GM12878 (cell line): ENCODE results near the gene STRBP. TPM values are rescaled to one million over a fixed set of nuclear protein-coding genes. Genes with fewer than 3 reads are reported as not detected.

Experiments used
- ATAC-seq: fragments of 200-7000 bp; cut with Tn5 transposase; 3 replicates; pipeline ENCODE4 v1.9.1; 2020; ENCODE audit warnings: mild to moderate bottlenecking, moderate library complexity
- BruUV-seq: library from RNA; stranded (reverse); fragments of 400-500 nt; replicated peaks from 2 replicates; lab custom pipeline; 2021; lab: Mats Ljungman, UMichigan
- CTCF ChIA-PET: fragments of 300-600 bp; sonication (Branson Sonifier 250); formaldehyde crosslinking; extraction: SDS; loops from one replicate; lab custom pipeline; 2021; ENCODE audit warnings: inconsistent platforms; lab: Yijun Ruan, JAX
- POLR2A ChIA-PET: fragments of 350-600 bp; formaldehyde crosslinking; extraction: SDS; loops from one replicate; lab custom pipeline; 2021; ENCODE audit warnings: inconsistent platforms; lab: Charles Lee
- RAD21 ChIA-PET: fragments of 300-600 bp; sonication (Branson Sonifier 250); formaldehyde crosslinking; loops from one replicate; lab custom pipeline; 2023; ENCODE audit warnings: antibody characterized with exemption; ENCODE audit not compliant: unreplicated experiment; lab: Charles Lee
- SMC1A ChIA-PET: fragments of 300-600 bp; sonication (Branson Sonifier 250); formaldehyde crosslinking; loops from one replicate; lab custom pipeline; 2023; ENCODE audit not compliant: unreplicated experiment, uncharacterized antibody; lab: Charles Lee
- DNase-seq: peaks from one replicate; pipeline ENCODE4 v3.0.0-alpha.2; 2011; ENCODE audit warnings: low read depth, low spot score
- FAIRE-seq: peaks from 3 replicates; lab custom pipeline; 2011; peaks lifted over from hg19 to GRCh38; lab: Jason Lieb, UNC
- H2AFZ ChIP-seq: 2 replicates; pipeline ENCODE4 v1.6.0; 2011; ENCODE audit warnings: low read depth, low read length, control low read depth; ENCODE audit not compliant: control insufficient read depth
- H3K27ac ChIP-seq: 2 replicates; pipeline ENCODE4 v1.5.1; 2011; ENCODE audit warnings: control low read depth; ENCODE audit not compliant: control insufficient read depth, insufficient read depth
- H3K27me3 ChIP-seq, 2 experiments: replicated peaks in 1 of 2; 2 replicates each; pipeline versions ENCODE4 v1.6.0 to v1.6.1; 2011; ENCODE audit warnings: low read length in 1 of 2; ENCODE audit not compliant: control insufficient read depth in 2 of 2, insufficient read depth in 2 of 2
- H3K36me3 ChIP-seq, 2 experiments: 2 replicates each; pipeline ENCODE4 v1.5.1; 2011; ENCODE audit warnings: low read length in 1 of 2; ENCODE audit not compliant: control insufficient read depth in 2 of 2, insufficient read depth in 2 of 2
- H3K4me1 ChIP-seq: 2 replicates; pipeline ENCODE4 v1.6.1; 2011; ENCODE audit warnings: mild to moderate bottlenecking, low read length, moderate library complexity, mixed read lengths; ENCODE audit not compliant: control insufficient read depth, insufficient read depth
- H3K4me2 ChIP-seq: 2 replicates; pipeline ENCODE4 v1.6.0; 2011; ENCODE audit warnings: control low read depth; ENCODE audit not compliant: control insufficient read depth, insufficient read depth
- H3K4me3 ChIP-seq: fragments of 200-600 bp; sonication (generic); 2 replicates; pipeline ENCODE4 v1.5.1; 2016
- H3K79me2 ChIP-seq: 2 replicates; pipeline ENCODE4 v1.6.0; 2011; ENCODE audit warnings: low read length; ENCODE audit not compliant: control insufficient read depth, insufficient read depth
- H3K9ac ChIP-seq: 2 replicates; pipeline ENCODE4 v1.8.0; 2011; ENCODE audit warnings: low read length, control low read depth, mixed read lengths; ENCODE audit not compliant: control insufficient read depth, insufficient read depth
- H3K9me3 ChIP-seq: replicated peaks from 3 replicates; pipeline ENCODE4 v1.5.1; 2011; ENCODE audit warnings: mild to moderate bottlenecking, low read length; ENCODE audit not compliant: control insufficient read depth, insufficient read depth
- H4K20me1 ChIP-seq: 2 replicates; pipeline ENCODE4 v1.6.0; 2011; ENCODE audit not compliant: control insufficient read depth, insufficient read depth
- ATF2 ChIP-seq: IDR thresholded peaks from 2 replicates; pipeline ENCODE4 v1.6.1; 2012; ENCODE audit warnings: low read length, inconsistent platforms
- BHLHE40 ChIP-seq, 2 experiments: fragments of 450-650 bp in 1 of 2; IDR thresholded peaks; 2 replicates each; pipeline ENCODE4 v1.6.1; 2011 to 2017; ENCODE audit warnings: low read depth in 2 of 2, borderline replicate concordance in 1 of 2, improper control_type of control experiment in 1 of 2, low read length in 1 of 2, mild to moderate bottlenecking in 1 of 2
- CREB1 ChIP-seq: IDR thresholded peaks from 2 replicates; pipeline ENCODE4 v1.6.1; 2012; ENCODE audit warnings: low read depth, mild to moderate bottlenecking, inconsistent platforms
- DPF2 ChIP-seq: fragments of 450-650 bp; IDR thresholded peaks from 2 replicates; pipeline ENCODE4 v1.6.1; 2017; ENCODE audit warnings: mild to moderate bottlenecking
- E2F8 ChIP-seq: fragments of 450-650 bp; IDR thresholded peaks from 2 replicates; pipeline ENCODE4 v1.6.1; 2018; ENCODE audit warnings: mild to moderate bottlenecking, low read depth, moderate library complexity; ENCODE audit not compliant: partially characterized antibody
- ESRRA ChIP-seq: IDR thresholded peaks from 2 replicates; pipeline ENCODE4 v1.6.1; 2012; ENCODE audit warnings: mild to moderate bottlenecking, low read length, improper control_type of control experiment
- FOXM1 ChIP-seq: IDR thresholded peaks from 2 replicates; pipeline ENCODE4 v1.6.1; 2012; ENCODE audit warnings: low read depth, mild to moderate bottlenecking, inconsistent platforms, low read length, moderate library complexity
- POLR2AphosphoS5 ChIP-seq: IDR thresholded peaks from 2 replicates; pipeline ENCODE4 v1.6.1; 2011; ENCODE audit warnings: mild to moderate bottlenecking, low read length, inconsistent platforms
- SMAD1 ChIP-seq: fragments of 450-650 bp; IDR thresholded peaks from 2 replicates; pipeline ENCODE4 v1.6.1; 2018; ENCODE audit warnings: mild to moderate bottlenecking, low read depth; ENCODE audit not compliant: partially characterized antibody
- SREBF1 ChIP-seq: IDR thresholded peaks from 2 replicates; pipeline ENCODE4 v1.6.1; 2012; ENCODE audit warnings: mild to moderate bottlenecking, low read length
- TARDBP ChIP-seq: IDR thresholded peaks from 2 replicates; pipeline ENCODE4 v1.6.1; 2016; ENCODE audit warnings: borderline replicate concordance
- ZBTB40 ChIP-seq: fragments of 450-650 bp; IDR thresholded peaks from 2 replicates; pipeline ENCODE4 v1.6.1; 2016; ENCODE audit warnings: mild to moderate bottlenecking, moderate library complexity, borderline replicate concordance
- WGBS: methylation state at CpG from one replicate; pipeline ENCODE4 v1.1.6; 2016; ENCODE audit warnings: low lambda C conversion rate; ENCODE audit not compliant: insufficient replicate concordance, insufficient coverage; ENCODE audit errors: missing lambda C conversion rate; 5-methylcytosine and 5-hydroxymethylcytosine counted together
- in situ Hi-C: fragments of 300-500 bp; cut with MboI; formaldehyde crosslinking; loops from 9 replicates; pipeline ENCODE4 v1.14.3; 2018; ENCODE audit warnings: mixed read lengths
- intact Hi-C: fragments of 100-400 bp; cut with micrococcal nuclease; formaldehyde crosslinking; loops from one replicate; pipeline ENCODE4 v1.14.2; 2022; ENCODE audit not compliant: unreplicated experiment
- polyA plus RNA-seq, 11 experiments: library from polyadenylated mRNA; depleted of rRNA in 4 of 11; unstranded in 6 of 11; stranded (reverse) in 5 of 11; fragments of >200 nt; fragmentation: Nextera tagmentation in 4 of 11; fragmentation: Illumina TruSeq in 1 of 11; extraction: Ambion mirVana in 4 of 11; extraction: Trizol in 1 of 11; gene quantifications; 1 replicate in 1 of 11; 2 replicates in 10 of 11; pipeline versions ENCODE4 v1.2.1 to v1.2.3, GENCODE V29; 2011 to 2016; ENCODE audit warnings: inconsistent platforms in 2 of 11, missing spikeins in 2 of 11, low read depth in 1 of 11
- total RNA-seq, 4 experiments: library from RNA; depleted of rRNA in 3 of 4; stranded (reverse); fragments of >200 nt in 3 of 4; fragmentation: Illumina TruSeq in 1 of 4; extraction: Trizol in 1 of 4; gene quantifications; 2 replicates each; pipeline versions ENCODE4 v1.2.1 to v1.2.3, GENCODE V29; 2013 to 2021
- TF ChIP-seq, protein P1 (sequence below): fragments of 450-650 bp; IDR thresholded peaks from 2 replicates; pipeline ENCODE4 v1.6.1; 2018; ENCODE audit warnings: borderline replicate concordance, mild to moderate bottlenecking; ENCODE audit not compliant: partially characterized antibody

STRBP gene
- total and polyA plus RNA-seq, 10 of the 15 experiments (the other 5 are each of a cell fraction or from before 2014, with no cell fraction given): 31.0 to 96.8 (median 71.4) TPM

GRCh38 chr9:123269281-123269680, 895 bp upstream of the STRBP start:
- no peaks in the 10 kb centered on the region; the same call in 2 of the 3 replicates for H3K9me3 ChIP-seq
- SMC1A ChIA-PET: interaction anchor here (0.6 to 2.0 kb wide), 15 partner anchors 8 to 102 kb away, joined by 3 to 11 read pairs (median 4); no protein-coding TSS in a partner anchor
- BruUV-seq: no TSS peak
- RAD21 ChIA-PET: interaction anchor here (0.6 to 1.5 kb wide), 7 partner anchors 9 to 79 kb away, joined by 3 to 5 read pairs (median 4); no protein-coding TSS in a partner anchor
- H3K79me2 ChIP-seq: peaks cover 39% of the 10 kb centered on the region
- intact Hi-C loops (no loop called here), in situ Hi-C loops (no loop called here)
- H3K27ac ChIP-seq: peak overlapping the region; percentile 16; the same call in 1 of the 2 replicates
- H3K4me2 ChIP-seq: peak overlapping the region; percentile 91
- no peaks in the 10 kb centered on the region for H3K36me3 ChIP-seq
- POLR2A ChIA-PET: interaction anchor here (0.6 to 1.5 kb wide), 7 partner anchors 9 to 73 kb away, joined by 3 to 7 read pairs (median 3); no protein-coding TSS in a partner anchor
- FAIRE-seq (no peak), ATAC-seq (no peak), DNase-seq (no peak)
- no peaks in the 10 kb centered on the region for H4K20me1 ChIP-seq
- CTCF ChIA-PET: interaction anchor here (0.9 to 1.3 kb wide), 4 partner anchors 14 to 85 kb away, joined by 3 to 6 read pairs (median 4); no protein-coding TSS in a partner anchor
- 75% methylated on average over 7 of the region's 7 CpGs for WGBS
- no peaks in the 10 kb centered on the region for H3K27me3 ChIP-seq
- H3K4me1 ChIP-seq: peaks cover 17% of the 10 kb centered on the region
- H3K4me3 ChIP-seq: peak overlapping the region; percentile 82
- peak overlapping the region; percentile 85 for H2AFZ ChIP-seq
- peak overlapping the region; percentile 45 for H3K9ac ChIP-seq
- TF ChIP-seq SREBF1 (no peak), FOXM1 (no peak), BHLHE40 (IDR thresholded peaks at IDR 0.05; ENCODE audit: borderline replicate concordance in 1 of 2, low read depth in 2 of 2, low read length in 1 of 2) (no peak), E2F8 (no peak), TARDBP (no peak), SMAD1 (no peak), ESRRA (no peak), DPF2 (no peak), POLR2AphosphoS5 (no peak), ZBTB40 (0 out of 2 replicates have a peak, but pooled peaks have one; percentile 12), ATF2 (no peak), CREB1 (no peak)
- TF ChIP-seq, protein P1, sequence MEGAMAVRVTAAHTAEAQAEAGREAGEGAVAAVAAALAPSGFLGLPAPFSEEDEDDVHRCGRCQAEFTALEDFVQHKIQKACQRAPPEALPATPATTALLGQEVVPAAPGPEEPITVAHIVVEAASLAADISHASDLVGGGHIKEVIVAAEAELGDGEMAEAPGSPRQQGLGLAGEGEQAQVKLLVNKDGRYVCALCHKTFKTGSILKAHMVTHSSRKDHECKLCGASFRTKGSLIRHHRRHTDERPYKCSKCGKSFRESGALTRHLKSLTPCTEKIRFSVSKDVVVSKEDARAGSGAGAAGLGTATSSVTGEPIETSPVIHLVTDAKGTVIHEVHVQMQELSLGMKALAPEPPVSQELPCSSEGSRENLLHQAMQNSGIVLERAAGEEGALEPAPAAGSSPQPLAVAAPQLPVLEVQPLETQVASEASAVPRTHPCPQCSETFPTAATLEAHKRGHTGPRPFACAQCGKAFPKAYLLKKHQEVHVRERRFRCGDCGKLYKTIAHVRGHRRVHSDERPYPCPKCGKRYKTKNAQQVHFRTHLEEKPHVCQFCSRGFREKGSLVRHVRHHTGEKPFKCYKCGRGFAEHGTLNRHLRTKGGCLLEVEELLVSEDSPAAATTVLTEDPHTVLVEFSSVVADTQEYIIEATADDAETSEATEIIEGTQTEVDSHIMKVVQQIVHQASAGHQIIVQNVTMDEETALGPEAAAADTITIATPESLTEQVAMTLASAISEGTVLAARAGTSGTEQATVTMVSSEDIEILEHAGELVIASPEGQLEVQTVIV: no peak
